HEK293T (cell line): Measurements from ENCODE around the gene LUC7L3.

ENCODE experiments used
- CTCF ChIA-PET: fragments of 350-600 bp; formaldehyde crosslinking; extraction: SDS; loops from one replicate; lab custom pipeline; 2021; ENCODE audit warnings: antibody characterized with exemption, inconsistent platforms; lab: Yijun Ruan, JAX
- POLR2A ChIA-PET: fragments of 350-600 bp; formaldehyde crosslinking; extraction: SDS; loops from one replicate; lab custom pipeline; 2020; ENCODE audit warnings: antibody characterized with exemption, inconsistent platforms; lab: Yijun Ruan, JAX
- DNase-seq: peaks from one replicate; pipeline ENCODE4 v3.0.0; 2012; ENCODE audit warnings: mixed read lengths; ENCODE audit errors: extremely low spot score
- ARNT ChIP-seq: fragments of 450-650 bp; IDR thresholded peaks from 2 replicates; pipeline ENCODE4 v1.6.1; 2017; ENCODE audit warnings: mild to moderate bottlenecking
- BHLHE40 ChIP-seq: fragments of 450-650 bp; IDR thresholded peaks from 2 replicates; pipeline ENCODE4 v1.6.1; 2016; ENCODE audit warnings: mild to moderate bottlenecking, moderate library complexity, borderline replicate concordance
- CTBP1 ChIP-seq: fragments of 450-650 bp; IDR thresholded peaks from 2 replicates; pipeline ENCODE4 v1.6.1; 2016; ENCODE audit warnings: borderline replicate concordance
- ELF4 ChIP-seq: fragments of 450-650 bp; IDR thresholded peaks from 2 replicates; pipeline ENCODE4 v1.6.1; 2017; ENCODE audit warnings: antibody characterized with exemption
- FOXA1 ChIP-seq: fragments of 450-650 bp; IDR thresholded peaks from 2 replicates; pipeline ENCODE4 v1.6.1; 2016; ENCODE audit warnings: mild to moderate bottlenecking
- FOXK2 ChIP-seq: fragments of 450-650 bp; IDR thresholded peaks from 2 replicates; pipeline ENCODE4 v1.6.1; 2016; ENCODE audit warnings: mild to moderate bottlenecking
- FOXM1 ChIP-seq: fragments of 450-650 bp; IDR thresholded peaks from 2 replicates; pipeline ENCODE4 v1.6.1; 2017; ENCODE audit warnings: mild to moderate bottlenecking, borderline replicate concordance
- HDGF ChIP-seq: fragments of 450-650 bp; IDR thresholded peaks from 2 replicates; pipeline ENCODE4 v1.6.1; 2017; ENCODE audit warnings: antibody characterized with exemption, borderline replicate concordance
- L3MBTL2 ChIP-seq: fragments of 450-650 bp; conservative IDR thresholded peaks from 2 replicates; pipeline ENCODE4 v1.6.1; 2016; ENCODE audit warnings: mild to moderate bottlenecking
- LEF1 ChIP-seq: fragments of 450-650 bp; IDR thresholded peaks from 2 replicates; pipeline ENCODE4 v1.6.1; 2017; ENCODE audit warnings: mild to moderate bottlenecking, borderline replicate concordance
- NFRKB ChIP-seq: fragments of 450-650 bp; IDR thresholded peaks from 2 replicates; pipeline ENCODE4 v1.6.1; 2016; ENCODE audit warnings: mild to moderate bottlenecking, moderate library complexity
- PKNOX1 ChIP-seq: fragments of 450-650 bp; IDR thresholded peaks from 2 replicates; pipeline ENCODE4 v1.6.1; 2016
- SP1 ChIP-seq: fragments of 450-650 bp; IDR thresholded peaks from 2 replicates; pipeline ENCODE4 v1.6.1; 2017
- SUZ12 ChIP-seq: fragments of 450-650 bp; IDR thresholded peaks from 2 replicates; pipeline ENCODE4 v1.6.1; 2016; ENCODE audit warnings: mild to moderate bottlenecking
- TARDBP ChIP-seq: fragments of 450-650 bp; IDR thresholded peaks from 2 replicates; pipeline ENCODE4 v1.6.1; 2016
- ZNF384 ChIP-seq: fragments of 450-650 bp; IDR thresholded peaks from 2 replicates; pipeline ENCODE4 v1.6.1; 2016

The LUC7L3 gene

GRCh38 chr17:50719144-50719923 is at the start of gene LUC7L3:
Gene LUC7L3 (plus strand): TSS chr17:50719603. CDS start chr17:50719733, 130 bp downstream.
- ChIA-PET CTCF (interaction anchor here (1.0 kb wide), 1 partner anchor 11 kb away, joined by 4 read pairs; no protein-coding TSS in a partner anchor), POLR2A (interaction anchor here (0.5 to 2.7 kb wide), 27 partner anchors 9 to 434 kb away, joined by 3 to 57 read pairs (median 3); partner anchors contain the start of genes ANKRD40, ANKRD40CL, LRRC59 and NME1)
- no peak for TF ChIP-seq FOXM1
- no peak for TF ChIP-seq TARDBP
- TF ChIP-seq NFRKB, result peak; percentile 84
- TF ChIP-seq ELF4, result peak; percentile 73; the same call in 1 of the 2 replicates
- TF ChIP-seq BHLHE40, result no peak
- TF ChIP-seq CTBP1, result no peak
- 0 out of 2 replicates have a peak, but pooled peaks have one; percentile 34 for TF ChIP-seq SP1
- peak; percentile 97 for TF ChIP-seq L3MBTL2
- no peak for TF ChIP-seq ZNF384
- peak; percentile 96 for DNase-seq

- ChIA-PET CTCF (no interaction called here), POLR2A (no interaction called here)
- TF ChIP-seq ARNT, result no peak
- TF ChIP-seq SUZ12, result no peak
- no peak for TF ChIP-seq LEF1
- no peak for TF ChIP-seq FOXK2
- no peak for TF ChIP-seq ZNF384
These were observed 47.3 kb upstream of the LUC7L3 start for GRCh38 chr17:50672071-50672470.

GRCh38 chr17:50672831-50673551 is 46.4 kb upstream of the LUC7L3 start:
- POLR2A ChIA-PET, result no interaction called here
- TF ChIP-seq FOXK2 (no peak), HDGF (no peak), LEF1 (no peak), CTBP1 (no peak), SUZ12 (no peak), TARDBP (no peak), L3MBTL2 (no peak), FOXA1 (no peak)
- CTCF ChIA-PET, result interaction anchor here (0.6 kb wide), 1 partner anchor 483 kb away, joined by 3 read pairs; no protein-coding TSS in a partner anchor
- DNase-seq, result no peak

More at GRCh38 chr17:50672071-50672470, 47.3 kb upstream of the LUC7L3 start:
- no peak for DNase-seq

GRCh38 chr17:50675190-50675589 is 44.2 kb upstream of the LUC7L3 start:
- DNase-seq, result no peak
- TF ChIP-seq FOXK2 (no peak), CTBP1 (no peak), ELF4 (no peak), LEF1 (no peak), FOXA1 (no peak), SUZ12 (no peak), HDGF (no peak), ARNT (no peak), FOXM1 (no peak), BHLHE40 (no peak), PKNOX1 (no peak), NFRKB (no peak), L3MBTL2 (no peak)
- ChIA-PET CTCF (no interaction called here), POLR2A (no interaction called here)

GRCh38 chr17:50675627-50676026 is 43.8 kb upstream of the LUC7L3 start:
- POLR2A ChIA-PET, result no interaction called here
- CTCF ChIA-PET, result no interaction called here
- TF ChIP-seq ZNF384, result no peak
- TF ChIP-seq L3MBTL2, result no peak
- TF ChIP-seq PKNOX1, result no peak
- no peak for TF ChIP-seq SP1
- no peak for TF ChIP-seq ELF4
- TF ChIP-seq CTBP1, result no peak
- no peak for TF ChIP-seq LEF1
- no peak for TF ChIP-seq SUZ12
- no peak for TF ChIP-seq FOXA1
- no peak for TF ChIP-seq ARNT
- no peak for TF ChIP-seq BHLHE40
- no peak for DNase-seq

GRCh38 chr17:50676065-50676975 is 43.1 kb upstream of the LUC7L3 start:
- TF ChIP-seq SP1 (no peak), FOXK2 (no peak), HDGF (no peak), TARDBP (no peak), FOXM1 (no peak), LEF1 (no peak), L3MBTL2 (no peak), CTBP1 (no peak), BHLHE40 (no peak), ZNF384 (no peak), FOXA1 (no peak)
- DNase-seq, result no peak
- ChIA-PET POLR2A (no interaction called here), CTCF (no interaction called here)
